ENCODE results near the gene C2orf92.
"Not testable (repeated sequence)": the region's sequence is repeated elsewhere in the genome, so short reads cannot be mapped to it uniquely, and the experiment has no call there.

DNA sequence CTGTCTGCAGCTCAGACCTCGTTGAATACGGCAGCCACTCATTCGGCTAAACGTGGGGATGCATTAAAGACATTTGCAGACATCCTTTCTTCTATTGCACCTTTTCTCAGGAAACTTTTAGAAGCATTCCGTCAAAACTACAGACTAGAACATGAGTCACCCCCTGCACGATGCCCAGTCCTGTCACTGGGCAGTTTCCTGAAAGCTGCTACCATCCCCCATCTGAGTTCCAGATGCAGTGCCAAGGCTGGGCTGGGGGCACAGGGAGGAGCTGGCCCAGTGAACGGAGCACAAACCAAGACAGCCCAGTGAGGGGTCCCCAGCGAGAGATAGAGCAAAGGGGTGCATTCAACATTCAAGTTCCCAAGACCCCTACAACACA is 43.5 kb upstream of the C2orf92 start:
- TF ChIP-seq EZH2 (IDR thresholded peaks at IDR 0.05; ENCODE audit: low read length, unreplicated experiment): not testable (repeated sequence)
- TF ChIP-seq, protein P1, sequence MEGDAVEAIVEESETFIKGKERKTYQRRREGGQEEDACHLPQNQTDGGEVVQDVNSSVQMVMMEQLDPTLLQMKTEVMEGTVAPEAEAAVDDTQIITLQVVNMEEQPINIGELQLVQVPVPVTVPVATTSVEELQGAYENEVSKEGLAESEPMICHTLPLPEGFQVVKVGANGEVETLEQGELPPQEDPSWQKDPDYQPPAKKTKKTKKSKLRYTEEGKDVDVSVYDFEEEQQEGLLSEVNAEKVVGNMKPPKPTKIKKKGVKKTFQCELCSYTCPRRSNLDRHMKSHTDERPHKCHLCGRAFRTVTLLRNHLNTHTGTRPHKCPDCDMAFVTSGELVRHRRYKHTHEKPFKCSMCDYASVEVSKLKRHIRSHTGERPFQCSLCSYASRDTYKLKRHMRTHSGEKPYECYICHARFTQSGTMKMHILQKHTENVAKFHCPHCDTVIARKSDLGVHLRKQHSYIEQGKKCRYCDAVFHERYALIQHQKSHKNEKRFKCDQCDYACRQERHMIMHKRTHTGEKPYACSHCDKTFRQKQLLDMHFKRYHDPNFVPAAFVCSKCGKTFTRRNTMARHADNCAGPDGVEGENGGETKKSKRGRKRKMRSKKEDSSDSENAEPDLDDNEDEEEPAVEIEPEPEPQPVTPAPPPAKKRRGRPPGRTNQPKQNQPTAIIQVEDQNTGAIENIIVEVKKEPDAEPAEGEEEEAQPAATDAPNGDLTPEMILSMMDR (conservative IDR thresholded peaks at IDR 0.05; ENCODE audit: low read depth, low read length): not testable (repeated sequence)
